Mucosa of rectum (tissue), 2 donors: ENCODE data around the gene HTR3A.

Experiments
- H3K27ac ChIP-seq, 2 donors: one replicate each; pipeline ENCODE4 v1.7.0; 2013; ENCODE audit warnings: inconsistent platforms in 2 of 2, low read depth in 2 of 2, low read length in 2 of 2
- H3K27me3 ChIP-seq, 2 donors: one replicate each; pipeline ENCODE4 v1.7.0; 2013; ENCODE audit warnings: low read length in 2 of 2; ENCODE audit not compliant: control insufficient read depth in 2 of 2, insufficient read depth in 2 of 2
- H3K36me3 ChIP-seq, 2 donors: one replicate each; pipeline ENCODE4 v1.7.0; 2013; ENCODE audit warnings: low read length in 2 of 2; ENCODE audit not compliant: control insufficient read depth in 2 of 2, insufficient read depth in 2 of 2
- H3K4me1 ChIP-seq, 2 donors: one replicate each; pipeline ENCODE4 v1.7.0; 2013; ENCODE audit warnings: low read length in 2 of 2, mild to moderate bottlenecking in 1 of 2; ENCODE audit not compliant: control insufficient read depth in 2 of 2, insufficient read depth in 2 of 2
- H3K4me3 ChIP-seq, 2 donors: one replicate each; pipeline ENCODE4 v1.7.0; 2013; ENCODE audit warnings: low read length in 2 of 2
- H3K9ac ChIP-seq, 2 donors: one replicate each; pipeline ENCODE4 v1.7.0; 2013; ENCODE audit warnings: low read length in 2 of 2, low read depth in 1 of 2, mild to moderate bottlenecking in 1 of 2
- H3K9me3 ChIP-seq, 2 donors: one replicate each; pipeline ENCODE4 v1.7.0; 2013; ENCODE audit warnings: low read length in 2 of 2; ENCODE audit not compliant: control insufficient read depth in 2 of 2
- donor health status: healthy.
- donor health status: Normal muscosa, but diverticular disease.

Gene HTR3A

GRCh38 chr11:114011443-114011842 lies 36.5 kb downstream of the HTR3A start:
- no peak overlapping the region for H3K27ac ChIP-seq
- H3K36me3 ChIP-seq: no peaks in the 10 kb centered on the region
- H3K4me3 ChIP-seq: no peak overlapping the region
- H3K9me3 ChIP-seq: no peaks in the 10 kb centered on the region
- H3K27me3 ChIP-seq: peaks cover 0 to 6% of the 10 kb centered on the region in 2 donors
- no peak overlapping the region for H3K9ac ChIP-seq
- H3K4me1 ChIP-seq: no peaks in the 10 kb centered on the region

DNA sequence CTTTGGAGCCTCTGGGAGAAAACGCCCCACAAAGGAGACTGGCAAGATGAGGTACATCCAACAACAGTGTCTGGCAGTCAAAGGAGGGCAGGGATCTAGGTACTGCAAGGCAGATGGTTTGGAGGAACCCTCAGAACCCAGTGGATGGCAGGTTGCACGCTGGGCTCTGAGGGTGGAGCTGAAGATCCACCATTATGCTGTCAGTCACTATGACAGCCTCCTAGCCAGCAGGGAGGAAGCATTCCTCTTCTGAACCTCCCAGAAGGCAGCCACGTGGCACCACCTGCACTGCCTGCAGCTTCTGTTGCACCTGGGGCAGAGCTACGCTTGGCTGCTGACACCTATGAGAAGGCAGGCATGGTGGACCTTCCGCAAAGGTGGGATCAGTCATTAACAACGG lies 40.2 kb downstream of the HTR3A start:
- H3K4me3 ChIP-seq: no peak overlapping the region
- no peak overlapping the region for H3K27ac ChIP-seq
- H3K9me3 ChIP-seq: no peaks in the 10 kb centered on the region
- no peaks in the 10 kb centered on the region for H3K36me3 ChIP-seq
- H3K27me3 ChIP-seq: peaks cover 0 to 6% of the 10 kb centered on the region in 2 donors
- H3K9ac ChIP-seq: no peak overlapping the region
- no peaks in the 10 kb centered on the region for H3K4me1 ChIP-seq

DNA sequence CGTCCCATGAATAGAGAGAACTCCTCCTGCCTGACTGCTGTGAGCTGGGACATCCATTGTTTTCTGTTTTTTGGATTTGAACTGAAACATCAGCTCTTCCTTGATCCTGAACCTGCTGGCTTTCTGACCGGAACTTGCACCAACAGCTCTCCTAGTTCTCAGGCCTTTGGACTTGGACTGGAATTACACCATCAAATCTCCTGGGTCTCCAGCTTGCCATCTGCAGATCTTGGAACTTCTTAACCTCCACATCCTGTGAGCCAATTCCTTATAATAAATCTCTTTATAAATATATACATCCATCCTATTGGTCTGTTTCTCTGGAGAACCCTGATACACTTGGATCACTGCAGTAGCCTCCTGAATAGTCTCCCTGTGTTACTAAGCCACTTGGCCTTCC lies 42.1 kb downstream of the HTR3A start:
- H3K27ac ChIP-seq: no peak overlapping the region
- no peaks in the 10 kb centered on the region for H3K4me1 ChIP-seq
- no peaks in the 10 kb centered on the region for H3K36me3 ChIP-seq
- H3K9me3 ChIP-seq: no peaks in the 10 kb centered on the region
- H3K4me3 ChIP-seq: no peak overlapping the region
- H3K27me3 ChIP-seq: peaks cover 0 to 6% of the 10 kb centered on the region in 2 donors
- no peak overlapping the region for H3K9ac ChIP-seq

DNA sequence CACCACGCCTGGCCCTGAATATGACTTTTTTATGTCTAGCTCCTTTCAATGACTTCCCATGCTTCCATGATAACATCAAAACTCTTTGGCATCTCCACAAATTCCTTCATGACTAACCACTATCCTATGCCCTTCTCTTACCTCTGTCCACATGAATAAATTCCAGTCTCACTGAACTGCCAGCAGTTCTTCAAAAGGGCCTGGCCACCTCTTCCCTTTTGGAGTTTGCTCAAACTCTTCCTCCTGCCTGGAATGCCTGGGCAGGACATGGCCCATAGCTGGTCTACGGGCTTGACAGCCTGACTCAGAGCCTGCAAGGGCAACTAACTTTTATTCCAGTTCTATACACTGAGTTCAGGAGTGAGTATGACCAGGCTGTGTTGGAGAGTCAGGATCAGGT lies 42.8 kb downstream of the HTR3A start:
- H3K27ac ChIP-seq: no peak overlapping the region
- H3K9me3 ChIP-seq: no peaks in the 10 kb centered on the region
- no peaks in the 10 kb centered on the region for H3K36me3 ChIP-seq
- H3K4me3 ChIP-seq: no peak overlapping the region
- H3K9ac ChIP-seq: no peak overlapping the region
- H3K4me1 ChIP-seq: no peaks in the 10 kb centered on the region
- peaks cover 0 to 2% of the 10 kb centered on the region in 2 donors for H3K27me3 ChIP-seq

- Histone ChIP-seq H3K27me3 (peaks cover 0 to 2% of the 10 kb centered on the region in 2 donors), H3K9ac (no peak overlapping the region), H3K36me3 (no peaks in the 10 kb centered on the region), H3K9me3 (no peaks in the 10 kb centered on the region), H3K4me1 (no peaks in the 10 kb centered on the region), H3K27ac (no peak overlapping the region), H3K4me3 (no peak overlapping the region)
Measured at GRCh38 chr11:114019046-114019445, 44.1 kb downstream of the HTR3A start.

DNA sequence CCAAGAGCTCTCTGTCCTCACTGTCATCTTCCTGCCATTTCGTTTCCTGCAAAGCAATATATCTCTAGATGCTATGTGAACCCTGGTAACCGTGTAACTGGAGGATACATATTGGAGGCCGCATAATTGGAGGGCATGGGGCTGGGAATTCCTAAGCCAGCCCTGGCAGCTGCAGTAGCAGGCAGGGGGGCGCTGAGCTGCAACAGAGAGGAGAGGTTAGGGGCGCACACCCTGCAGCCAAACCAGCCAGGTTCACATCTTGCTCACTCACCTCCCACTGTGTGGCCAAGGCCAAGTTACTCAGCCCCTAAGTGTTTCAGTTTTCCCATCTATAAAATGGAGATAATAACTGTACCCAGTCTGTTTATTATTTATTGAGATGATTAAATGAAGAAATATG lies 44.7 kb downstream of the HTR3A start:
- Histone ChIP-seq H3K9ac (no peak overlapping the region), H3K9me3 (no peaks in the 10 kb centered on the region), H3K36me3 (no peaks in the 10 kb centered on the region), H3K27ac (no peak overlapping the region), H3K27me3 (peaks cover 0 to 2% of the 10 kb centered on the region in 2 donors), H3K4me3 (no peak overlapping the region), H3K4me1 (no peaks in the 10 kb centered on the region)

DNA sequence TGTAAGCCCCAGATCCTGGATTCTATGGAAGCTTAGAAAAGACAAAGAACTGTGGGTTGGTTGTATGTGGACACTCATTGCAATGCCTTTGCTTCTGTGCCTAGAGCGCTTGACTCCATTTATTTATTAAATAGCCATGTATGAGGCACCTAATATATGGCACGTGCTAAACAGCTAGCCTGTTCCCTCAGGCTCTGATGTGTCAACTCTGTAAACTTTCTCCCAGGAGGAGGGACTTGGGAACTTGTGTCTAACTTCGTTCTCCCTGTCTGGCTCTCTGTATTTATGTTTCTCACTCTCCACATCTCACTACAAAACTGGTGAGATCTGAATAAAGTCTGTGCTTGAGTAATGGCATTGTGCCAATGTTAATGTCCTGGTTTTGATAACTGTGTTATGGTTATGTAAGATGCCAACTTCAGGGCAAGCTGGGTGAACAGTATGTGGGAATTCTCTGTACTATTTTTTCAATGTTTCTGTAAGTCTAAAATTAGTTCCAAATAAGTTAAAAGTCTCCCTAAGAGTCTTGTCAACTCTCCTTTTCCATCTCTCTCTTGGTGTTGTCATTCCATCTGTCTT lies 50.5 kb downstream of the HTR3A start:
- Histone ChIP-seq H3K9ac (no peak overlapping the region), H3K4me3 (no peak overlapping the region), H3K36me3 (no peaks in the 10 kb centered on the region), H3K4me1 (no peaks in the 10 kb centered on the region), H3K9me3 (no peaks in the 10 kb centered on the region), H3K27ac (no peak overlapping the region), H3K27me3 (peaks cover 0 to 11% of the 10 kb centered on the region in 2 donors)

GRCh38 chr11:114026355-114026754 lies 51.4 kb downstream of the HTR3A start:
- Histone ChIP-seq H3K4me3 (no peak overlapping the region), H3K27ac (no peak overlapping the region), H3K27me3 (peaks cover 0 to 11% of the 10 kb centered on the region in 2 donors), H3K4me1 (no peaks in the 10 kb centered on the region), H3K9me3 (no peaks in the 10 kb centered on the region), H3K36me3 (no peaks in the 10 kb centered on the region), H3K9ac (no peak overlapping the region)

GRCh38 chr11:114027391-114027790 lies 52.5 kb downstream of the HTR3A start:
- no peaks in the 10 kb centered on the region for H3K4me1 ChIP-seq
- H3K27ac ChIP-seq: no peak overlapping the region
- H3K9ac ChIP-seq: no peak overlapping the region
- no peaks in the 10 kb centered on the region for H3K36me3 ChIP-seq
- H3K9me3 ChIP-seq: no peaks in the 10 kb centered on the region
- H3K27me3 ChIP-seq: peaks cover 0 to 11% of the 10 kb centered on the region in 2 donors
- no peak overlapping the region for H3K4me3 ChIP-seq

GRCh38 chr11:114027926-114028325 lies 53.0 kb downstream of the HTR3A start:
- H3K27ac ChIP-seq: no peak overlapping the region
- no peak overlapping the region for H3K4me3 ChIP-seq
- H3K9ac ChIP-seq: no peak overlapping the region
- no peaks in the 10 kb centered on the region for H3K9me3 ChIP-seq
- H3K27me3 ChIP-seq: peaks cover 0 to 11% of the 10 kb centered on the region in 2 donors
- H3K4me1 ChIP-seq: no peaks in the 10 kb centered on the region
- H3K36me3 ChIP-seq: no peaks in the 10 kb centered on the region
